Thyroid gland (tissue), 4 donors: ENCODE measurements around the gene LRBA. TPM values are rescaled to one million over a fixed set of nuclear protein-coding genes. Genes with fewer than 3 reads are reported as not detected.
A peak's percentile ranks its signal among the peaks of the same experiment; 100 is the strongest.
"Not testable (repeated sequence)": the region's sequence is repeated elsewhere in the genome, so short reads cannot be mapped to it uniquely, and the experiment has no call there.

Source experiments
- DNase-seq, 2 donors: peaks; one replicate each; pipeline ENCODE4 v3.0.0-alpha.2; 2019
- H3K27ac ChIP-seq, 3 donors: fragments of 200-600 bp; sonication (generic); 1 replicate in 2 of 3; 2 replicates in 1 of 3; pipeline ENCODE4 v1.5.1; 2016 to 2019; ENCODE audit warnings: mild to moderate bottlenecking in 1 of 3, moderate library complexity in 1 of 3
- H3K27me3 ChIP-seq: fragments of 200-600 bp; sonication (generic); one replicate; pipeline ENCODE4 v1.5.1; 2019
- H3K36me3 ChIP-seq, 2 donors: fragments of 200-600 bp; sonication (generic); one replicate each; pipeline ENCODE4 v1.5.1; 2016 to 2019
- H3K4me1 ChIP-seq, 2 donors: fragments of 200-600 bp; sonication (generic); one replicate each; pipeline ENCODE4 v1.5.1; 2017 to 2019
- H3K4me3 ChIP-seq, 3 donors: fragments of 200-600 bp; sonication (generic); replicated peaks in 1 of 3; 1 replicate in 2 of 3; 2 replicates in 1 of 3; pipeline ENCODE4 v1.5.1; 2016; ENCODE audit warnings: mild to moderate bottlenecking in 1 of 3
- H3K9me3 ChIP-seq: fragments of 200-600 bp; sonication (generic); one replicate; pipeline ENCODE4 v1.5.1; 2017
- CTCF ChIP-seq, 6 experiments: fragments of 200-600 bp in 3 of 6; fragments of 450-650 bp in 3 of 6; sonication (generic) in 3 of 6; IDR thresholded peaks; one replicate each; pipeline ENCODE4 v1.5.1; 2016 to 2019; ENCODE audit warnings: antibody characterized with exemption in 6 of 6, mild to moderate bottlenecking in 2 of 6, inconsistent platforms in 1 of 6, moderate library complexity in 1 of 6
- POLR2A ChIP-seq, 2 donors: fragments of 450-650 bp; IDR thresholded peaks; one replicate each; pipeline ENCODE4 v1.6.1; 2017; ENCODE audit warnings: antibody characterized with exemption in 2 of 2, mild to moderate bottlenecking in 2 of 2, moderate library complexity in 1 of 2
- WGBS, 2 donors: methylation state at CpG; one replicate each; pipeline ENCODE4 v1.1.5; 2017; 5-methylcytosine and 5-hydroxymethylcytosine counted together
- intact Hi-C: fragments of 100-400 bp; cut with DNase I; formaldehyde crosslinking; loops from one replicate; pipeline ENCODE4 v1.15.1; 2023
- total RNA-seq, 4 donors: library from RNA; depleted of rRNA; stranded (reverse); fragments of >200 nt; gene quantifications; one replicate each; pipeline ENCODE4 v1.2.3, GENCODE V29; 2016

Gene LRBA
- 100 to 1,000 TPM in 3 of 4 donors, 10 to 100 TPM in 1; 98.9 to 127 (median 113) TPM for total RNA-seq

DNA sequence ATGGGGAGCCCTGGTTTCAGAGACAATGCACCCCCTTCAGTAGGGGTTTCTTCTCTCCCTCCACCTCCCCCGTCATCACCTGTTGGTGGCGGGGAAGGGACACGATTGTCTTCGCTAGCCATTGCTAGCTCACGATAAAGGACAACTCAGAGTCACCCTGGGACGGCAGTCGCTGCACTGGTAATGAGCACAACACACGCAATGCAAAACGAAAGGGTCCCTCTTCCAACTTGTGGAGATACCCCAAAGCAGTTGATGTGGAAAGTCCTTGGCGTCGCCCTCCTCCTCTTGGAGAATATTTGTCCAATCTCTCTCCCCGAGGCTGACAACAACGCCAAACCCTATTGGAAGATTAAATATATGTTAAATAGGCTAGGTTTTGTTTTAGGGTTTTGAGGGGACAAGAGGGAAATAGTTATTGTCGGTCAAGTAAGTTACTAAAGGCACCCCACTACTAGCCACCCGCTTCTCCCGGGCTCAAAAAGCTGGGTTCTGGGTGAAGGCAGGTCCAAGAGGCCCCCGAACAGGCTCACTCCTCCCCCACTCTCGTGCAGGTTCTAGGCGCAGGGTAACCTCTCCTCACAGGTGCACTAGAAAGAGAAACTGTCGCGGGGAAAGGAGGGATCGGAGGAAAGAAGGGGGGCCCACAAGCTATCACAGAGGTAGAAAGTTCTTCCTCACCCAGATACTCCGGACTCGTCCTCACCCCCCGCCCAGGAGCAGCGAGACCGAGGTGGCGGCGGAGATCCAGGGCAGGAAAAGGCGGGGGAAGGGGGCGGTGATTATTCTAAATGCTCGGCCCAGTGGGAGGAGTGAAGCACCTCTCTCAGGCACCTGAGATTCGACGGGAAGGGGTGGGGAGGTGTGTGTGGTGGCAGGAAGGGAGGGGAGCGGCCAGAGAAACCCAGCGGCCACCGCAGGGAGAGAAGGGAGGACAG, at the start of gene LRBA:
Gene LRBA (minus strand): TSS at position 764 of the 938 bp plus-strand sequence. CDS start 642 bp downstream, at position 122.
- Histone ChIP-seq H3K9me3 (no peaks in the 10 kb centered on the region), H3K4me3 (peak within 1 kb of the TSS; percentile 64 to 95 (median 80)), H3K36me3 (no peaks in the 10 kb centered on the region), H3K27ac (peak within 1 kb of the TSS; percentile 67 to 99 (median 96)), H3K27me3 (no peaks in the 10 kb centered on the region), H3K4me1 (peaks cover 4 to 8% of the 10 kb centered on the region in 2 donors)
- 0 to 1% methylated on average over 37 of the region's 37 CpGs for WGBS, 2 donors
- intact Hi-C loops: loop anchor here (10.0 kb wide), 1 partner anchor 80 kb away; the partner anchor contains the start of gene RPS3A
- DNase-seq: peak; percentile 91
- TF ChIP-seq POLR2A (IDR thresholded peaks at IDR 0.05) (no peak), CTCF (IDR thresholded peaks at IDR 0.05) (no peak)

DNA sequence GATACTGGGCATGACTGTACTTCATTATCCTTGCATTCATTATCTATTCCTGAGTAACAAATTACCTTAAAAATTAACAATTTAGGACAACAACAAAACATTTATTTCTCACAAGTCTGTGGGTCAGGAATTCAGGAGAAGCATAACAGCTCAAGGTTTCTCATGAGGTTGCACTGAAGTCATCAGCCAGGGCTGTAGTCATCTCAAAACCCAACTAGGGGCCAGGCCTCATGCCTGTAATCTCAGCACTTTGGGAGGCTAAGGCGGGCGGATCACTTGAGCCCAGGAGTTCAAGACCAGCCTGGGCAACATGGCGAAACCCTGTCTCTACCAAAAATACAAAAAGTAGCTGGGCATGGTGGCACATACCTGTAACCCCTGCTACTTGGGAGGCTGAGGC, 48.1 kb upstream of the LRBA start:
- H3K36me3 ChIP-seq, H3K9me3 ChIP-seq, H3K4me1 ChIP-seq, intact Hi-C loops, H3K27me3 ChIP-seq, H3K4me3 ChIP-seq, DNase-seq, H3K27ac ChIP-seq: not testable (repeated sequence)
- 96 to 100% methylated on average over 3 of the region's 3 CpGs for WGBS, 2 donors

- 48 to 63% methylated on average over 1 of the region's 1 CpG for WGBS, 2 donors
- intact Hi-C loops: no loop called here
Observed at GRCh38 chr4:151055539-151055938, 40.5 kb upstream of the LRBA start.

DNA sequence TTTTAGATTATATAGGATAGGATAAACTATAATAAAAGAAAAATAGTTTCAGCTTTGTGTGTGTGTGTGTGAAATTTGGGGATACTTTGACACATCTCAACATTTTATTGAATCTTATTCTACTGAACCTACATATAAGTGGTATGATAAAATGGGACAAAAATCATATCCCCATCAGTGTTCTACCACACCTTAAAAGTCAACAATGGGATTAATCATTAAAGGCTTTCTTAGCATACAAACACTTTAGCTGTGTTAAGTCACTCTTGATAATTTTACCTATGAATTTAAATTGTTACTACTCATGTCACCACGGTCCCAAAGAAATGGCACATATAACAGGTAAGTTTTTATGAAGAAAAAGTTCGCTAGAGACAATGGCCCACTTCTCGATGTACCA, 37.7 kb upstream of the LRBA start:
- 92 to 93% methylated on average over 3 of the region's 3 CpGs for WGBS, 2 donors
- no peak for DNase-seq
- no peaks in the 10 kb centered on the region for H3K36me3 ChIP-seq
- no peak overlapping the region for H3K27ac ChIP-seq
- H3K9me3 ChIP-seq: no peaks in the 10 kb centered on the region
- intact Hi-C loops: no loop called here
- H3K4me1 ChIP-seq: no peaks in the 10 kb centered on the region
- H3K4me3 ChIP-seq: no peak overlapping the region
- TF ChIP-seq CTCF (IDR thresholded peaks at IDR 0.05): no peak
- no peak for TF ChIP-seq POLR2A (IDR thresholded peaks at IDR 0.05)
- H3K27me3 ChIP-seq: no peaks in the 10 kb centered on the region

More at GRCh38 chr4:151055539-151055938, 40.5 kb upstream of the LRBA start:
- Histone ChIP-seq H3K27ac (no peak overlapping the region), H3K4me1 (no peaks in the 10 kb centered on the region), H3K4me3 (no peak overlapping the region), H3K36me3 (no peaks in the 10 kb centered on the region), H3K9me3 (no peaks in the 10 kb centered on the region), H3K27me3 (no peaks in the 10 kb centered on the region)
- DNase-seq: no peak
- TF ChIP-seq CTCF (IDR thresholded peaks at IDR 0.05) (no peak), POLR2A (IDR thresholded peaks at IDR 0.05) (no peak)

- intact Hi-C loops: no loop called here
- H3K4me3 ChIP-seq: no peak overlapping the region
- TF ChIP-seq CTCF (IDR thresholded peaks at IDR 0.05) (no peak), POLR2A (IDR thresholded peaks at IDR 0.05) (no peak)
- H3K4me1 ChIP-seq: no peaks in the 10 kb centered on the region
- no peaks in the 10 kb centered on the region for H3K27me3 ChIP-seq
- no peaks in the 10 kb centered on the region for H3K9me3 ChIP-seq
- H3K36me3 ChIP-seq: no peaks in the 10 kb centered on the region
- WGBS, 2 donors: 90 to 91% methylated on average over 13 of the region's 13 CpGs
- no peak for DNase-seq
- H3K27ac ChIP-seq: no peak overlapping the region
Observed at GRCh38 chr4:151049430-151049884, 34.4 kb upstream of the LRBA start.
